ENCODE results near the gene ABCA3. TPM values are rescaled to one million over a fixed set of nuclear protein-coding genes. Genes with fewer than 3 reads are reported as not detected.

ABCA3 gene
- total RNA-seq, 1 experiment from 2014 or later, result 58.4 TPM

- no peak for DNase-seq (ENCODE audit: low read depth, low spot score)
- H3K27me3 ChIP-seq (ENCODE audit: control insufficient read depth, insufficient read depth, low read length), result no peaks in the 10 kb centered on the region
- no peak for TF ChIP-seq REST (IDR thresholded peaks at IDR 0.05; ENCODE audit: insufficient read depth in 1 of 2, low read depth in 2 of 2, low read length in 1 of 2)
- no peak for TF ChIP-seq SIN3A (IDR thresholded peaks at IDR 0.05; ENCODE audit: borderline replicate concordance, insufficient read depth, low read depth, low read length)
- TF ChIP-seq TCF7L2 (IDR thresholded peaks at IDR 0.05; ENCODE audit: low read depth, low read length), result no peak
- TF ChIP-seq POLR2AphosphoS5 (IDR thresholded peaks at IDR 0.05; ENCODE audit: low read depth, low read length), result no peak
- no peak for TF ChIP-seq CTCF (IDR thresholded peaks at IDR 0.05)
- no TSS peak for BruUV-seq (replicated peaks)
- H3K36me3 ChIP-seq (ENCODE audit: control insufficient read depth, insufficient read depth, low read length), result peaks cover 5% of the 10 kb centered on the region; the same call in 1 of the 2 replicates
- no peak overlapping the region for H3K27ac ChIP-seq (ENCODE audit: low read length)
- H3K4me3 ChIP-seq (ENCODE audit: low read depth in 2 of 2, low read length in 2 of 2), result no peak overlapping the region
- ATAC-seq, result no peak
- peaks cover 13% of the 10 kb centered on the region for H3K4me1 ChIP-seq (ENCODE audit: control insufficient read depth, insufficient read depth, low read length)
- in situ Hi-C loops (cut with HindIII; ENCODE audit: low pct_unique_long_range_greater_than_20kb, low sequenced_read_pairs) (no loop called here), intact Hi-C loops (cut with micrococcal nuclease; ENCODE audit: unreplicated experiment) (no loop called here)
- H3K9me3 ChIP-seq (ENCODE audit: control insufficient read depth, insufficient read depth, low read depth, low read length), result no peaks in the 10 kb centered on the region
- ChIA-PET POLR2A (no interaction called here), CTCF (no interaction called here)
These were observed 110.2 kb downstream of the ABCA3 start for GRCh38 chr16:2230376-2230775.

GRCh38 chr16:2229632-2230250 lies 110.8 kb downstream of the ABCA3 start:
- BruUV-seq (replicated peaks), result no TSS peak
- intact Hi-C loops (cut with micrococcal nuclease; ENCODE audit: unreplicated experiment) (no loop called here), in situ Hi-C loops (cut with HindIII; ENCODE audit: low pct_unique_long_range_greater_than_20kb, low sequenced_read_pairs) (no loop called here)
- ChIA-PET POLR2A (no interaction called here), CTCF (no interaction called here)
- peaks cover 16% of the 10 kb centered on the region for H3K4me1 ChIP-seq (ENCODE audit: control insufficient read depth, insufficient read depth, low read length)
- H3K36me3 ChIP-seq (ENCODE audit: control insufficient read depth, insufficient read depth, low read length), result peaks cover 5% of the 10 kb centered on the region; the same call in 1 of the 2 replicates
- H3K4me3 ChIP-seq (ENCODE audit: low read depth in 2 of 2, low read length in 2 of 2), result no peak overlapping the region
- H3K27ac ChIP-seq (ENCODE audit: low read length), result no peak overlapping the region
- ATAC-seq (no peak), DNase-seq (ENCODE audit: low read depth, low spot score) (no peak)
- H3K9me3 ChIP-seq (ENCODE audit: control insufficient read depth, insufficient read depth, low read depth, low read length), result no peaks in the 10 kb centered on the region
- no peaks in the 10 kb centered on the region for H3K27me3 ChIP-seq (ENCODE audit: control insufficient read depth, insufficient read depth, low read length)
- TF ChIP-seq CTCF (IDR thresholded peaks at IDR 0.05), result no peak
